HCT116 (cell line): ENCODE results near the gene RUVBL1. TPM values are rescaled to one million over a fixed set of nuclear protein-coding genes. Genes with fewer than 3 reads are reported as not detected.

Source experiments
- ATAC-seq: fragments of 200-7000 bp; cut with Tn5 transposase; 2 replicates; pipeline ENCODE4 v1.9.1; 2020; ENCODE audit warnings: mild to moderate bottlenecking, moderate library complexity
- BruUV-seq: library from RNA; stranded (reverse); fragments of 400-500 nt; replicated peaks from 2 replicates; lab custom pipeline; 2021; lab: Mats Ljungman, UMichigan
- CTCF ChIA-PET: fragments of 300-600 bp; sonication (Branson Sonifier 250); formaldehyde crosslinking; loops from one replicate; lab custom pipeline; 2021; ENCODE audit warnings: antibody characterized with exemption; lab: Charles Lee
- POLR2A ChIA-PET: fragments of 300-600, 350-600 bp; sonication (Branson Sonifier 250); formaldehyde crosslinking; loops from one replicate; lab custom pipeline; 2021; ENCODE audit warnings: antibody characterized with exemption; lab: Charles Lee
- RAD21 ChIA-PET, 2 experiments: fragments of 300-600 bp; sonication (Branson Sonifier 250); formaldehyde crosslinking; loops; one replicate each; lab custom pipeline; 2023; ENCODE audit warnings: low total read pairs in 2 of 2; ENCODE audit not compliant: uncharacterized antibody in 2 of 2, unreplicated experiment in 2 of 2, low non-redundant PET in 1 of 2; lab: Charles Lee
- DNase-seq: peaks from one replicate; pipeline ENCODE4 v3.0.0-alpha.2; 2010; ENCODE audit warnings: low read depth, low spot score
- H2AFZ ChIP-seq: fragments of 200-600 bp; shearing (Covaris generic), sonication (generic); 2 replicates; pipeline ENCODE4 v1.6.1; 2017; ENCODE audit warnings: low read depth, mixed run types, mixed read lengths, antibody characterized with exemption, low read length; ENCODE audit not compliant: poor library complexity, severe bottlenecking
- H3K27ac ChIP-seq: 2 replicates; pipeline ENCODE4 v1.5.1; 2012; ENCODE audit warnings: low read depth, low read length
- H3K27me3 ChIP-seq: fragments of 200-600 bp; sonication (generic); 2 replicates; pipeline ENCODE4 v1.6.1; 2016; ENCODE audit warnings: mixed run types, low read length, mixed read lengths; ENCODE audit not compliant: insufficient read depth
- H3K36me3 ChIP-seq, 2 experiments: fragments of 200-500 bp in 1 of 2; fragments of 200-600 bp in 1 of 2; sonication (Bioruptor generic) in 1 of 2; sonication (generic) in 1 of 2; 2 replicates each; pipeline versions ENCODE4 v1.5.1 to v1.6.1; 2014 to 2016; ENCODE audit warnings: low read length in 2 of 2, inconsistent platforms in 1 of 2, mixed read lengths in 1 of 2, mixed run types in 1 of 2; ENCODE audit not compliant: insufficient read depth in 2 of 2, control insufficient read depth in 1 of 2
- H3K4me1 ChIP-seq, 2 experiments: fragments of 200-600 bp in 1 of 2; sonication (generic) in 1 of 2; 2 replicates each; pipeline versions ENCODE4 v1.5.1 to v1.6.1; 2012 to 2017; ENCODE audit warnings: low read length in 2 of 2, inconsistent platforms in 1 of 2, mild to moderate bottlenecking in 1 of 2, mixed read lengths in 1 of 2, mixed run types in 1 of 2, moderate library complexity in 1 of 2; ENCODE audit not compliant: insufficient read depth in 2 of 2, control insufficient read depth in 1 of 2
- H3K4me2 ChIP-seq: fragments of 200-600 bp; sonication (generic); 2 replicates; pipeline ENCODE4 v1.6.1; 2017; ENCODE audit warnings: mixed run types, low read length, mixed read lengths
- H3K4me3 ChIP-seq, 2 experiments: fragments of 200-600 bp in 1 of 2; sonication (generic) in 1 of 2; replicated peaks in 1 of 2; 2 replicates each; pipeline ENCODE4 v1.5.1; 2011 to 2016; ENCODE audit warnings: low read length in 2 of 2, control low read depth in 1 of 2, low read depth in 1 of 2, mild to moderate bottlenecking in 1 of 2, mixed read lengths in 1 of 2, mixed run types in 1 of 2
- H3K79me2 ChIP-seq: fragments of 200-600 bp; sonication (generic); 2 replicates; pipeline ENCODE4 v1.6.1; 2017; ENCODE audit warnings: mild to moderate bottlenecking, mixed run types, low read length, moderate library complexity, mixed read lengths; ENCODE audit not compliant: insufficient read depth
- H3K9ac ChIP-seq: fragments of 200-600 bp; sonication (generic); 2 replicates; pipeline ENCODE4 v1.6.1; 2016; ENCODE audit warnings: low read length, mixed read lengths
- H3K9me2 ChIP-seq: fragments of 200-600 bp; sonication (generic), shearing (Covaris generic); 2 replicates; pipeline ENCODE4 v1.6.1; 2017; ENCODE audit warnings: mixed run types, mild to moderate bottlenecking, moderate library complexity; ENCODE audit not compliant: insufficient read depth
- H3K9me3 ChIP-seq, 2 experiments: fragments of 200-500 bp in 1 of 2; fragments of 200-600 bp in 1 of 2; sonication (Bioruptor generic) in 1 of 2; sonication (generic) in 1 of 2; 2 replicates each; pipeline ENCODE4 v1.6.1; 2014 to 2017; ENCODE audit warnings: low read length in 2 of 2, mixed read lengths in 2 of 2, inconsistent platforms in 1 of 2, low read depth in 1 of 2, mild to moderate bottlenecking in 1 of 2, mixed run types in 1 of 2, moderate library complexity in 1 of 2; ENCODE audit not compliant: control insufficient read depth in 1 of 2, insufficient read depth in 1 of 2
- H4K20me1 ChIP-seq: fragments of 200-600 bp; sonication (generic), shearing (Covaris generic); 2 replicates; pipeline ENCODE4 v1.6.1; 2017; ENCODE audit warnings: mixed run types, mild to moderate bottlenecking, moderate library complexity; ENCODE audit not compliant: insufficient read depth
- EGR1 ChIP-seq: IDR thresholded peaks from 2 replicates; pipeline ENCODE4 v1.6.1; 2012; ENCODE audit warnings: low read depth
- JUND ChIP-seq: IDR thresholded peaks from 2 replicates; pipeline ENCODE4 v1.6.1; 2012
- POLR2A ChIP-seq: IDR thresholded peaks from 2 replicates; pipeline ENCODE4 v1.7.0; 2011; ENCODE audit warnings: borderline replicate concordance; ENCODE audit not compliant: insufficient read depth, insufficient read length; ENCODE audit errors: extremely low read depth
- POLR2AphosphoS5 ChIP-seq: IDR thresholded peaks from 2 replicates; pipeline ENCODE4 v1.6.1; 2011; ENCODE audit warnings: mild to moderate bottlenecking, low read depth, low read length, moderate library complexity
- REST ChIP-seq: IDR thresholded peaks from 2 replicates; pipeline ENCODE4 v1.6.1; 2012; ENCODE audit warnings: low read depth
- SIN3A ChIP-seq: IDR thresholded peaks from 2 replicates; pipeline ENCODE4 v1.6.1; 2012; ENCODE audit warnings: low read depth
- TCF7L2 ChIP-seq: IDR thresholded peaks from 2 replicates; pipeline ENCODE4 v1.7.0; 2011; ENCODE audit warnings: borderline replicate concordance, inconsistent platforms; ENCODE audit not compliant: insufficient read depth, insufficient read length; ENCODE audit errors: extremely low read depth
- YY1 ChIP-seq: IDR thresholded peaks from 2 replicates; pipeline ENCODE4 v1.6.1; 2011; ENCODE audit warnings: low read length, low read depth, moderate library complexity, mild to moderate bottlenecking; ENCODE audit not compliant: insufficient replicate concordance; ENCODE audit errors: extremely low read depth
- ZFX ChIP-seq: fragments of 450-650 bp; IDR thresholded peaks from 2 replicates; pipeline ENCODE4 v1.6.1; 2017
- intact Hi-C: fragments of 100-400 bp; cut with micrococcal nuclease; formaldehyde crosslinking; loops from 2 replicates; pipeline ENCODE4 v1.10.0; 2022
- total RNA-seq: library from RNA; stranded (reverse); gene quantifications from one replicate; pipeline ENCODE4 v1.2.1, GENCODE V29; 2021; ENCODE audit not compliant: unreplicated experiment
- TF ChIP-seq, protein P1 (sequence below): IDR thresholded peaks from 2 replicates; pipeline ENCODE4 v1.6.1; 2011; ENCODE audit warnings: mild to moderate bottlenecking, low read length, moderate library complexity; ENCODE audit not compliant: insufficient replicate concordance; ENCODE audit errors: extremely low read depth

The RUVBL1 gene
- total RNA-seq, 1 experiment from 2014 or later: 129 TPM

DNA sequence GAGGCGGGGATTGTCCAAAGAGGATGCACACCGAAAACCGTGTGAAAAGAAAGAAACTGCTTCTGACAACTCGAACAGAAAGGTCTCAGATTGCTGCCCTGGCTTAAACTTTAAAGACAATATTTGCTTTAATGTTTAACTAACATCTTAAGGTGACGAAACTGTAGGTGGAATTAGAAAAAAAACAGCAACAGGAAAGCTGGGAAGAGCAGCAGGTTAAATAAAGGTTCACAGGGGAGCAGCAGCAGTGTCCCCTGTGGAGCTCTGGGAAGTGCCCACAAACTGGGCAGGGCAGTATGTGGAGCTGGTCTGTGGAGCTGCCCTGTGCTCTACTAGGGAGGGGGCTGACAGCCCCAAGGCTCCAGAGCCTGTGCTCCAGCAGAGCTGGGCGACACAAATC lies 25.4 kb downstream of the RUVBL1 start:
- Histone ChIP-seq H3K9me3 (no peaks in the 10 kb centered on the region), H3K4me2 (no peak overlapping the region), H3K27me3 (no peaks in the 10 kb centered on the region), H3K27ac (no peak overlapping the region), H3K9me2 (no peaks in the 10 kb centered on the region), H3K36me3 (peaks cover 44 to 88% of the 10 kb centered on the region in 2 experiments), H3K4me1 (peaks cover 0 to 4% of the 10 kb centered on the region in 2 experiments; a peak in 1 of 4 replicates), H2AFZ (no peak overlapping the region), H4K20me1 (no peaks in the 10 kb centered on the region; the same call in 1 of the 2 replicates), H3K79me2 (peaks cover 68% of the 10 kb centered on the region), H3K4me3 (no peak overlapping the region), H3K9ac (no peak overlapping the region)
- ChIA-PET CTCF (no interaction called here), POLR2A (no interaction called here), RAD21 (no interaction called here)
- DNase-seq: no peak
- intact Hi-C loops: loop anchor here (5.0 kb wide), 1 partner anchor 484 kb away; no protein-coding TSS in a partner anchor
- ATAC-seq: no peak
- no TSS peak for BruUV-seq
- TF ChIP-seq JUND (no peak), POLR2A (no peak), ZFX (no peak), EGR1 (no peak), POLR2AphosphoS5 (no peak), REST (no peak), SIN3A (no peak), YY1 (no peak), TCF7L2 (no peak)
- TF ChIP-seq, protein P1, sequence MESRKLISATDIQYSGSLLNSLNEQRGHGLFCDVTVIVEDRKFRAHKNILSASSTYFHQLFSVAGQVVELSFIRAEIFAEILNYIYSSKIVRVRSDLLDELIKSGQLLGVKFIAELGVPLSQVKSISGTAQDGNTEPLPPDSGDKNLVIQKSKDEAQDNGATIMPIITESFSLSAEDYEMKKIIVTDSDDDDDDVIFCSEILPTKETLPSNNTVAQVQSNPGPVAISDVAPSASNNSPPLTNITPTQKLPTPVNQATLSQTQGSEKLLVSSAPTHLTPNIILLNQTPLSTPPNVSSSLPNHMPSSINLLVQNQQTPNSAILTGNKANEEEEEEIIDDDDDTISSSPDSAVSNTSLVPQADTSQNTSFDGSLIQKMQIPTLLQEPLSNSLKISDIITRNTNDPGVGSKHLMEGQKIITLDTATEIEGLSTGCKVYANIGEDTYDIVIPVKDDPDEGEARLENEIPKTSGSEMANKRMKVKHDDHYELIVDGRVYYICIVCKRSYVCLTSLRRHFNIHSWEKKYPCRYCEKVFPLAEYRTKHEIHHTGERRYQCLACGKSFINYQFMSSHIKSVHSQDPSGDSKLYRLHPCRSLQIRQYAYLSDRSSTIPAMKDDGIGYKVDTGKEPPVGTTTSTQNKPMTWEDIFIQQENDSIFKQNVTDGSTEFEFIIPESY: no peak
